Inferior parietal cortex (tissue), 1 donor: ENCODE results near the gene SMIM28.
"Not testable (repeated sequence)": the region's sequence is repeated elsewhere in the genome, so short reads cannot be mapped to it uniquely, and the experiment has no call there.

Experiments
- DNase-seq: peaks from one replicate; pipeline ENCODE4 v3.0.0-alpha.2; 2016; ENCODE audit errors: extremely low spot score

The SMIM28 gene

GRCh38 chr6:138405816-138406413 is 28.2 kb downstream of the SMIM28 start:
- DNase-seq, result no peak

- DNase-seq, result no peak
Observed at GRCh38 chr6:138406443-138406842, 28.7 kb downstream of the SMIM28 start.

GRCh38 chr6:138410048-138410735 is 32.5 kb downstream of the SMIM28 start:
- no peak for DNase-seq

- no peak for DNase-seq
Observed at GRCh38 chr6:138410972-138411880, 33.5 kb downstream of the SMIM28 start.

GRCh38 chr6:138415125-138415524 is 37.4 kb downstream of the SMIM28 start:
- DNase-seq, result peak; percentile 35

GRCh38 chr6:138416206-138416605 is 38.5 kb downstream of the SMIM28 start:
- DNase-seq, result no peak

- no peak for DNase-seq
Observed at GRCh38 chr6:138417493-138418117, 39.9 kb downstream of the SMIM28 start.

- DNase-seq, result no peak
Observed at GRCh38 chr6:138418118-138418742, 40.5 kb downstream of the SMIM28 start.

GRCh38 chr6:138419766-138420165 is 42.1 kb downstream of the SMIM28 start:
- DNase-seq, result no peak

GRCh38 chr6:138420356-138420755 is 42.7 kb downstream of the SMIM28 start:
- no peak for DNase-seq

- no peak for DNase-seq
Observed at GRCh38 chr6:138421089-138421488, 43.4 kb downstream of the SMIM28 start.

- DNase-seq, result no peak
Observed at GRCh38 chr6:138421608-138422007, 43.9 kb downstream of the SMIM28 start.

GRCh38 chr6:138422861-138423260 is 45.2 kb downstream of the SMIM28 start:
- DNase-seq, result no peak

GRCh38 chr6:138424004-138424904 is 46.5 kb downstream of the SMIM28 start:
- DNase-seq, result no peak

- not testable (repeated sequence) for DNase-seq
Observed at GRCh38 chr6:138425256-138425655, 47.6 kb downstream of the SMIM28 start.

GRCh38 chr6:138426500-138427123 is 48.9 kb downstream of the SMIM28 start:
- no peak for DNase-seq

- peak; percentile 25 for DNase-seq
Observed at GRCh38 chr6:138427701-138428100, 50.0 kb downstream of the SMIM28 start.

GRCh38 chr6:138428944-138429598 is 51.4 kb downstream of the SMIM28 start:
- DNase-seq, result peak; percentile 83

- DNase-seq, result peak; percentile 26
Observed at GRCh38 chr6:138429761-138430160, 52.1 kb downstream of the SMIM28 start.
